ENCODE results near the gene USP2.
"Not testable (repeated sequence)": the region's sequence is repeated elsewhere in the genome, so short reads cannot be mapped to it uniquely, and the experiment has no call there.

The USP2 gene

DNA sequence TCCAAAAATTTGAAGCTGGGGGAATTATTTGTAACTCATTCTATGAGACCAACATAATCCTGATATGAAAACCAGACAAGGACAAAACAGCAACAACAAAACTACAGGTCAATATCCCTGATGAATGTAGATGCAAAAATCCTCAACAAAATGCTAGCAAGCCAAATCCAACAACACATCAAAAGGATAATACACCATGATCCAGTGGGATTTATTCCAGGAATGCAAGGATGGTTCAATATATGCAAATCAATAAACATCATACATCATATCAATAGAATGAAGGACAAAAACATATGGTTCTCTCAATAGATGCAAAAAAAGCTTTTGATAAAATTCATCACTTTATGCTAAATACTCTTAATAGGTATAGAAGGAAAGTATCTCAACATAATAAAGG lies 19.4 kb upstream of the USP2 start:
- no peak for FAIRE-seq
- TF ChIP-seq POLR2A (IDR thresholded peaks at IDR 0.05; ENCODE audit: low read depth, low read length) = no peak
- no peak for DNase-seq (ENCODE audit: insufficient read length, low spot score)

DNA sequence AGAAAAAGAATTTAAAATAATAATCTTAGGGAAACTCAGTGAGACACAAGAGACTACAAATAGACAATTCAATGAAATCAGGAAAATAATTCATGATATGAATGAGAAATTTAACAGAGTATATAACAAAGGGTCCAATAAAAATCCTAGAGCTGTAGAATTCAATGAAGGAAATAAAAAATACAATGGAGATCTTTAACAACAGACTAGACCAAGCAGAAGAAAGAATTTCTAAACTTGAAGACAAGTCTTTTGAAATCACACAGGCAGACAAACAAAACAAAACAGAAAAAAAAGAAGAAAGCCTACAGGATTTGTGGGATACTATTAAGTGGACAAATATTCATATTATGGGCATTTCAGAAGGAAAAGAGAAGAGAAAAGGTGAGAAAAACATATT lies 16.2 kb upstream of the USP2 start:
- no peak for FAIRE-seq
- no peak for DNase-seq (ENCODE audit: insufficient read length, low spot score)
- TF ChIP-seq POLR2A (IDR thresholded peaks at IDR 0.05; ENCODE audit: low read depth, low read length) = no peak

DNA sequence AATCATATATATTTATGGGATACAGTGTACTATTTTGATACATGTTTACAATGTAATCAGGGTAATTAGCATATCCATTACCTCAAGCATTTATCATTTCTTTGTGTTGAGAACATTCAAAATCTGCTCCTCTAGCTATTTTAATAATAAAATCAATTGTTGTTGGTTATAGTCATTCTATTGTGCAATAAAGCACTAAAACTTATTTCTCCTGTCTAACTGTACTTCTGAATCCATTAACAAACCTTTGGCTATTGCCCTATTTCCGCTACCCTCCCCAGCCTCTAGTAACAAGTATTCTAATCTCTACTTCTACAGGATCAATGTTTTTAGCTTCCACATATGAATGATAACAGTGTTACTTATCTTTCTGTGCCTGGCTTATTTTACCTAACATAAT lies 15.3 kb upstream of the USP2 start:
- no peak for TF ChIP-seq POLR2A (IDR thresholded peaks at IDR 0.05; ENCODE audit: low read depth, low read length)
- no peak for FAIRE-seq
- DNase-seq (ENCODE audit: insufficient read length, low spot score) = no peak

DNA sequence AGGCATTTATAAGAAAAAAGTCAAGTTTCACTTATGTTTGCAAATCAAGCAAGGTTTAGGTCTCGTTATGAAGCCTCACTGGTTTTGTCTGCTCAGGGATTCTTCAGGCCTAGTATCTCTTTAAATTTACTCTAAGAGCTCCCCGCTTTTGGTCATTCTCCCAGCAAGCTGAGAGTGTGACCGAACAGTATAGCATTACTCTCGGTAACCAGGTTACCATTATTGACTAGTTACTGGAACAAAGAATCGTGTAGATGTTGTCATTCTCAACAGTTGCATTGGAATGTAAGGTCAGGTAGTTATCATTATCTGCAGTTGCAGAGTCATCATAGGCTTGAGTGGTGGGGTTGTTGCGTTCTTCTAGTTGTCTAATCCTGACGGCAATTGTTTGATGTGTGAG lies 9.8 kb upstream of the USP2 start:
- FAIRE-seq (no peak), DNase-seq (ENCODE audit: insufficient read length, low spot score) (no peak)
- no peak for TF ChIP-seq POLR2A (IDR thresholded peaks at IDR 0.05; ENCODE audit: low read depth, low read length)

DNA sequence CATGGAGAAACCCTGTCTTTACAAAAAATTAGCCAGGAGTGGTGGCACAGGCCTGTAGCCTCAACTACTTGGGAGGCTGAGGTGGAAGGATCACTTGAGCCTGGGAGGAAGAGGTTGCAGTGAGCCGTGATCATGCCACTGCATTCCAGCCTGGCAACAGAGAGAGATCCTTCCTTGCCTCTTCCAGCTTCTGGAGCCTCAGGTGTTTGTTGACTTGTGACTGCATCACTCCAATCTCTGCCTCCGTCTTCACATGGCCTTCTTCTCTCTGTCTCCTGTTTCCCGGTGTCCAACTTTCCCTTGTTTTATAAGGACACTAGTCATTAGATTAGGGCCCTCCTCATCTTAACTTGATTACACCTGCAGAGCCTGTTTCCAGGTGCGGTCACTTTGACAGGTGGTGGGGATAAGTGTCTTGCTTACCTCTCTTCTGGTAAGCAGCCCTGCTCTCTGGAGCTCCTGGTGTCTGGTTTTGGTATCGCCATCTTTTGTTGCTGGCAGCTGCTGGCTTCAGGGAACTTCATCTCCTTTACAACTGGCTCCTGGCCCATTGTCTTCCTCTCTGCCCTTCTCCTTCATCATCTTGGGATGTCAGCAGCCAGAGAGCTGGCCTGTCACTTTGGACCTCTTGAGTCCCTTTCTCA lies 8.2 kb upstream of the USP2 start:
- FAIRE-seq = no peak
- DNase-seq (ENCODE audit: insufficient read length, low spot score) = no peak
- TF ChIP-seq POLR2A (IDR thresholded peaks at IDR 0.05; ENCODE audit: low read depth, low read length) = no peak

DNA sequence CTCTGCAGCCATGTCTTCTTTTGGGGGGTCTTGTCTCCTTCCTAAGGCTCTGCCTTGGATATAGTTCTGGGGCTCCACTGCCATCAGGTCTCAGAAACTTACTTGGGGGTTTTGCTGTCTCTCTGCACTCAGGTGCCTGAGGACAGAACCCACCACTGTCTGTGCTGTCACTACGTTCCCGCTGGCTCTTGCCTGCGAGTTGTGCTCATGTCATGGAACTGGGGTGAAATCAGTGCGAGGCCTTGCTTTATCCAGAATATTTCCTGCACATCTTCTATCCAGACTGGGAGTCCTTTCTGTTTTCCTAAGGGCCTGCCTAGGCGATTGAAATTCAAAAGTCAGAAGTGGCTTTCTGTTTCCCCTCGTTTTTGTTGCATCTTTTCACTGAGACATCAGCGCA lies 6.6 kb upstream of the USP2 start:
- DNase-seq (ENCODE audit: insufficient read length, low spot score) = no peak
- no peak for FAIRE-seq

DNA sequence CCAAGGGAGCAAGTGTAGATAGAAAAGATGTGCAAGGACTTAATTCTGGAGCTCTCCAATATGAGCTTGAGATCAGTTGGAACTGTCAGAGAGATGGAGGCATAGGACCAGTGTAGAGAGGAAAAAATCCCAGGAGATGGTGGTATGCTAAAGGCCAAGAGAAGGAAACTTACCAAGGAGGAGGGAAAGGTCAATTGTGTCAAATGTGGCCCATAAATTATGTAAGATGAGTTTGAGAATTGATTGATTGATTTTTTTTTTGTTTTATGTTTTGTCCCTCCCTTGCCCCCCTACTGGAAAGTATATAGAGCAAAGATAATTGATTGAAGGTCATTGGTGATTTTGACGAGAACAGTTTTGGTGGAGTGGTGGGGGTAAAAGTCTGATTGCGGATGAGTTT lies 2.8 kb upstream of the USP2 start:
- no peak for FAIRE-seq
- DNase-seq (ENCODE audit: insufficient read length, low spot score) = no peak
- TF ChIP-seq POLR2A (IDR thresholded peaks at IDR 0.05; ENCODE audit: low read depth, low read length) = no peak

More for the DNA sequence above, 6.6 kb upstream of the USP2 start:
- no peak for TF ChIP-seq POLR2A (IDR thresholded peaks at IDR 0.05; ENCODE audit: low read depth, low read length)

DNA sequence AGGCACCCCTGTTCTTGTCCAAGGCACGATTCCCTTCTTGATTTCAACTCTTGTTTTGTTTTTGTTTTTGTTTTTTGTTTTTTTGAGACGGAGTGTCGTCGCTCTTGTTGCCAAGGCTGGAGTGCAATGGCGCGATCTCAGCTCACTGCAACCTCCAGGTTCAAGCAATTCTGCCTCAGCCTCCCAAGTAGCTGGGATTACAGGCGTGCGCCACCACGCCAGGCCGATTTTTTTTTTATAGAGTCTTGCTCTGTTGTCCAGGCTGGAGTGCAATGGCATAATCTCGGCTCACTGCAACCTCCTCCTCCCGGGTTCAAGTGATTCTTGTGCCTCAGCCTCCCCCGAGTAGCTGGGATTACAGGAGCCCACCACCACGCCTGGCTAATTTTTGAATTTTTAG lies 1.0 kb upstream of the USP2 start:
- DNase-seq (ENCODE audit: insufficient read length, low spot score); FAIRE-seq: not testable (repeated sequence)

DNA sequence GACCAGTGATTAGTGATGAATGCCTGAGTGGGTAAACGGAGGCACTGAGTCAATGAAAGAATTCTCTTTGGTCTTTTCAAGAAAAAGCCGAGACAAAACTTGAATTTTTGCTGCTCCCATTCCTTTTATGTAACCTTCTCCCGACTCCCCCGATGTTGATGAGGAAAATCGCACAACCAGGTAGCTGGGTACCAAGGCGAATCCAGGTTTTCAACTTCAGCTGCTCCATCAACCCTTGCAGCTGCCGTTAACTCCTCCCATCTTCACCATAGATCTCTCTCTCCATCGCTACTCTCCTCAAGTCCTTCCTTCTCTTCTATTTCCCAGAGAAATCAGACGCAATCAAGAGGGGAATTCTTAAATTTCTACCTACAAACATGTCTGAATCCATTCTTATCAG lies 611 bp upstream of the USP2 start:
- no peak for FAIRE-seq
- no peak for TF ChIP-seq POLR2A (IDR thresholded peaks at IDR 0.05; ENCODE audit: low read depth, low read length)
- no peak for DNase-seq (ENCODE audit: insufficient read length, low spot score)

DNA sequence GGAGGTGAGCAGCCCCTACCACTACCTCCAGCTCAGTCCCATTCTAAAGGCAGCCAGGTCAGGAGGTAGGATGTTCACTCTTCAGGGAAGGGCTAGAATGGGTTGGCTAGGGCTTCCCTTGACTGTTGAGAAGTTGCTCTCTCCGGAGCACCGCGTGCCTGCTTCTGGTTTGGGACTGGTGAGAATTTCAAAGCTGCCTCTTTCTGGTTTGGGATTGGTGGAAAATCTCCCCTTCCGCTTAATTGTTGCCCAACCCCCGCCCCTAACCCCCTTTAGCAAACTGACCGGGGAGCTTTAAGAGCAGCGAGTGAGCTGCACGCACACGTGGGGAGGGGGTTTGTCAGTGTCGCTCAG lies 686 bp downstream of the USP2 start:
- no peak for TF ChIP-seq POLR2A (IDR thresholded peaks at IDR 0.05; ENCODE audit: low read depth, low read length)
- FAIRE-seq (no peak), DNase-seq (ENCODE audit: insufficient read length, low spot score) (no peak)

DNA sequence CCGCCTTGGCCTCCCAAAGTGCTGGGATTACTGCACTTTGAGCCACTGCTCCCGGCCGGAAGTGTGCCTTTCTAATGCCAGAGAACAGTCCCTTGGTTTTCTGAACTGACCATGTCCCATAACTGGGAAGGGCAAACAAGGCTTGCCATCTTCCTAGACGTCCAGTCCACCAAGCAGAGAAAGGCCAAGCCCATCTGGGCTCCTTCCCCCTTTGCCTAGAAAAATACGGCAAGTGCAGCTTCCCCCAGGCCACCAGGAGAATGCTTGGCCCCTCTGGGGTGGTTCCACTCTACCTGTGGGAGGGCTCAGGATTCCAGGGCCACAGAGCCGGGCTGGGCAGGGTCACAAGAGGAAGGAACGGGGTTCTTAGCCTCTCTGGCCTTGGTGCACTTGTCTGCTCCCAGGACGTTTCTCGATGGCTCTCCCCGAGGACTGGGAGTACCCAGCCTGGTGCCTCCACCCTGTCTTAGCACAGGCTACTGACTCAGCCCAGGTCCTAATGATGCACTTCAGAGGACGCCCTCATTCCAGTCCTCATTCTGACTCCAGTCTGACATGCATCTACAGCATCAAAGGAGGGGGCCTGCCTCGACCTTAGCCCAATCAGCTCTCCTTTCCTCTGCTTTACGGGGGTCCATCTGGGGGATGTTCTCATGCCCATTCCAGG lies 1.2 kb downstream of the USP2 start:
- FAIRE-seq (no peak), DNase-seq (ENCODE audit: insufficient read length, low spot score) (no peak)
- no peak for TF ChIP-seq POLR2A (IDR thresholded peaks at IDR 0.05; ENCODE audit: low read depth, low read length)

DNA sequence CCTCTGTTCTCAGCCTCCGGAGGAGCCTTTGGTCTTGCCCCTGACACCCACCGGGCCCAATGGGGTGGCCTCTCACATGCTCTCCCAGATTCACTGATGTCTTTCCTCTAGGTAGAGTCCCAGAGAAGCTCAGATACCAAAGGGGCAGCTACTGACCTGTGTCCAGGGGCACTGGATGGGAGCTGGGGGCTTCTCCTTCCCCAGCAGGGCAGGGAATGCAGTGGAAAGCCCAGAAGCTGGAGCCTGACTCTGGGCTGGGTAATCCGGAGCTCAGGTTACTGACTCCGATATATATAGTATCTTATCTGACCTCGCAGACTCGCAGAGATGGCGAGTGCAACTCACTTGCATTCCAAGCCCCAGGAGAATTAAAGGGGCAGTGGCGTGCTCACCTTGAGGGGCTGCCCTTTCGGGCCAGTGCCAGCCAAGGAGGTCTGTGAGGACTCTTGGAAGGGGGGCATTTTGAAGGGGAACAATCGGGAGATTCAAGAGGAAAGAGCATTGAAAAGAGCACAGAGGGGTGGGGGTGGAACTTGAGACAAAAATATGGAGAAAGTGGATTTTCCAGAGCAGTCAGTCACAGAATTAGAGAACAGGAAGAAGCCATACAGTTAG lies 2.5 kb downstream of the USP2 start:
- DNase-seq (ENCODE audit: insufficient read length, low spot score) (no peak), FAIRE-seq (no peak)
- TF ChIP-seq POLR2A (IDR thresholded peaks at IDR 0.05; ENCODE audit: low read depth, low read length) = no peak

DNA sequence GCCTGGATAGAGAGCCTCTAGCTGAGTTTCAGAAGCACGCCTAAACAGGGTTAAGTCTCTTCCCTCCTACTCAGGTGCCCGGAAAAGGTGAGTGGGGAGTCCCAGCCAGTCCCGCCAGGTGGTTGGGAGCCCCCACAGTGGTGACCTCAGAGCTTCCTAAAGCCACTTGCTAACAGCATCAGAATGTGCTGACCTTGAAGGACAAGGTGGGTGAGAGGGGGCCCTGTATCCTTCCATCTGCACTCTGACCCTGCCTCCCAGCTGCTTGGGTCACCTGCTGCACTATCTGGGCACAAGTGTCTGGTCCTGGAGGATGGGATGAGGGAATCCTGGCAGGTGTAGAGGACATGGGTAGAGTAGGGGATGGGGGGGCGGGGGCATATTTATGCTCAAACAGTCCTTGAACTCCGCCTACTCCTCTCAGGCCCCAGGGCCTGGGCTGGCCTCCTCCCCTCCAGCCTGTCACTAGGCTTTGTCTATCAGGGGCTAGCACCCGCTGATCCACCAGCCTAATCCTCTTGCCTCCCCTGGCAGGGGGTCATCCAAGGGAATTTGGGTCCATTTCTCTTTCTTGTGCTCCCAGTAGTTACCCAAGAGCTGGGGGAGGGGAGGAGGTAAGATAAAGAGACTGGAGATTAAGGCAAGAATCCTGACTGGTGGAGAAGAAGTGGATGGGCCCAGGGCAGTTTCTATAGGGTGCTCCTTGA lies 3.4 kb downstream of the USP2 start:
- DNase-seq (ENCODE audit: insufficient read length, low spot score) (no peak), FAIRE-seq (no peak)
- no peak for TF ChIP-seq POLR2A (IDR thresholded peaks at IDR 0.05; ENCODE audit: low read depth, low read length)

DNA sequence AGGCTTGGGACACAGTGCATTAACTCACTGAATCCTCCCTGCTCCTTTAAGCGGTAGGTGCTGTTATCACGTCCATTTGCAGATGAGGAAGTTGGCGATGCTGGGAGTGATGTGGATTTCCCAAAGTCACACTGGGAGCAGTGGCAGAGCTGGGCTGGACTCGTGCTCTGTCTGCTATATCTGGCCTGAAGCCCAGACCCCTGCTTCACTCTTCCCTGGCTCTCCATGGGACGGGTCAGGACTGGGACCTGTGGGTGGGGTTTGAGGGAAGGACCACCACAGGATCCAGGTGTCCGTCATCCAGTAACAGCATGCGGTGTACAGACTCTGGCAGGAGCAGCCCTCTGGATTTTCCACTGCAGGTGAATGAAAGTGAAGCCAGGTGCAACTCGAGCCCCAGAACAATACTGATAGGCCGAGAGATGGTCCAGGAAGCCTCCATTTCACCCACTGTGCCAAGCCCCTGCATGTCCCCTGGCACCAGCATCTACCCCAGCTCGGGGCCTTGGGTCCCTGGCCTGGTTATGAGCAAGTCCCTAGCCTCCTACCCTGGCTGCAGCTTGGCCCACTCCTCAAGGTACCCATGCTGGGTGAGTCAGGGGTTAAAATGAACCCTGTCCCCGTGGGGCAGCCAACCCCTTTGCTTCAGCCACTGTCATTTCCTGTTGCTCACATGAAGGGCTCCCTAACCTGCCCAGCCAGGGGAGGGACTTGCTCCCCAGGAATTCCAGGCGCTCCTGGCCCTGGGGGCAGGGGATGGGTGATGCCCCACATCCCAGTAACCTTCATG lies 4.2 kb downstream of the USP2 start:
- no peak for DNase-seq (ENCODE audit: insufficient read length, low spot score)
- FAIRE-seq = no peak
- no peak for TF ChIP-seq POLR2A (IDR thresholded peaks at IDR 0.05; ENCODE audit: low read depth, low read length)
